Fibroblast of villous mesenchyme (primary cell): Measurements from ENCODE around the gene NACC2. TPM values are rescaled to one million over a fixed set of nuclear protein-coding genes. Genes with fewer than 3 reads are reported as not detected.
A peak's percentile ranks its signal among the peaks of the same experiment; 100 is the strongest.

Experiments used
- DNase-seq: peaks from one replicate; pipeline ENCODE4 v3.0.0-alpha.2; 2010; ENCODE audit warnings: low read depth
- H3K4me3 ChIP-seq: 2 replicates; pipeline ENCODE4 v1.5.1; 2011; ENCODE audit warnings: low read depth, mild to moderate bottlenecking, low read length
- CTCF ChIP-seq: IDR thresholded peaks from 2 replicates; pipeline ENCODE4 v1.5.1; 2012; ENCODE audit warnings: low read depth, mild to moderate bottlenecking, low read length; ENCODE audit not compliant: insufficient read depth
- total RNA-seq: library from RNA; depleted of rRNA; stranded (reverse); fragments of >200 nt; gene quantifications from 2 replicates; pipeline ENCODE4 v1.2.3, GENCODE V29; 2012

NACC2 gene
- total RNA-seq, 1 donor = 34.1 TPM

- no peak overlapping the region for H3K4me3 ChIP-seq
- TF ChIP-seq CTCF = no peak
- no peak for DNase-seq
These were observed 4.5 kb upstream of the NACC2 start for GRCh38 chr9:136099542-136099941.

GRCh38 chr9:136098844-136099243 is 3.8 kb upstream of the NACC2 start:
- DNase-seq = no peak
- TF ChIP-seq CTCF = no peak
- H3K4me3 ChIP-seq = no peak overlapping the region

- H3K4me3 ChIP-seq = no peak overlapping the region
- no peak for DNase-seq
- no peak for TF ChIP-seq CTCF
These were observed 3.1 kb upstream of the NACC2 start for GRCh38 chr9:136098210-136098609.

- TF ChIP-seq CTCF = no peak
- DNase-seq = no peak
- H3K4me3 ChIP-seq = no peak overlapping the region
These were observed 1.5 kb upstream of the NACC2 start for GRCh38 chr9:136096505-136097001.

GRCh38 chr9:136093995-136094881 is 851 bp downstream of the NACC2 start:
- peak overlapping the region; percentile 60 for H3K4me3 ChIP-seq
- peak; percentile 79 for DNase-seq
- no peak for TF ChIP-seq CTCF

- DNase-seq = peak; percentile 36
- H3K4me3 ChIP-seq = peak overlapping the region; percentile 60
- TF ChIP-seq CTCF = no peak
These were observed 1.6 kb downstream of the NACC2 start for GRCh38 chr9:136093346-136093986.
